Mucosa of descending colon (tissue), 3 donors: ENCODE results near the gene SDC3. TPM values are rescaled to one million over a fixed set of nuclear protein-coding genes. Genes with fewer than 3 reads are reported as not detected.
A peak's percentile ranks its signal among the peaks of the same experiment; 100 is the strongest.

Source experiments
- ATAC-seq: fragments of 200-7000 bp; cut with Tn5 transposase; one replicate; pipeline ENCODE4 v1.9.1; 2020; ENCODE audit warnings: mild to moderate bottlenecking, moderate library complexity
- DNase-seq, 3 donors: peaks; one replicate each; pipeline ENCODE4 v3.0.0-alpha.2; 2020
- H3K36me3 ChIP-seq: fragments of 200-600 bp; one replicate; pipeline ENCODE4 v1.8.0; 2021; ENCODE audit warnings: low read depth, mild to moderate bottlenecking
- H3K4me1 ChIP-seq: fragments of 200-600 bp; one replicate; pipeline ENCODE4 v1.8.0; 2021; ENCODE audit warnings: low read depth, mild to moderate bottlenecking
- H3K4me3 ChIP-seq: fragments of 200-600 bp; one replicate; pipeline ENCODE4 v1.8.0; 2021; ENCODE audit warnings: mild to moderate bottlenecking
- H3K9me3 ChIP-seq: fragments of 200-600 bp; one replicate; pipeline ENCODE4 v1.8.0; 2021; ENCODE audit warnings: mild to moderate bottlenecking
- CTCF ChIP-seq: fragments of 200-600 bp; IDR thresholded peaks from one replicate; pipeline ENCODE4 v1.8.0; 2022; ENCODE audit warnings: antibody characterized with exemption, mild to moderate bottlenecking
- intact Hi-C, 2 donors: fragments of 100-400 bp; cut with DNase I in 1 of 2; cut with micrococcal nuclease in 1 of 2; formaldehyde crosslinking; loops; one replicate each; pipeline versions ENCODE4 v1.11.0 to v1.11.1; 2022; cut with DNase I, micrococcal nuclease
- total RNA-seq, 3 donors: library from RNA; stranded (reverse); fragmentation: NEBNext Ultra II Directional in 2 of 3; extraction: Animal tissue kit (Norgen Biotek cat#: 25700) in 2 of 3; gene quantifications; one replicate each; pipeline versions ENCODE4 v1.2.1 to v1.2.4, GENCODE V29; 2021 to 2023
- donor health status: DM: no; HTN: no; CAD: no; lungs with moderate emphysema.
- donor health status: DM: no; HTN: no; CAD: no.
- donor health status: DM: no; HTN: yes; CAD: no.

The SDC3 gene
- total RNA-seq, 3 donors from 2014 or later = 9.8 to 81.6 (median 17.2) TPM

- no peaks in the 10 kb centered on the region for H3K4me1 ChIP-seq
- no peaks in the 10 kb centered on the region for H3K9me3 ChIP-seq
- DNase-seq = no peak
- no peak for TF ChIP-seq CTCF
- no peak overlapping the region for H3K4me3 ChIP-seq
- no peak for ATAC-seq
- intact Hi-C loops = no loop called here
- no peaks in the 10 kb centered on the region for H3K36me3 ChIP-seq
These were observed 8.8 kb downstream of the SDC3 start for GRCh38 chr1:30899577-30900389.

- Histone ChIP-seq H3K36me3 (no peaks in the 10 kb centered on the region), H3K4me3 (no peak overlapping the region), H3K9me3 (no peaks in the 10 kb centered on the region), H3K4me1 (no peaks in the 10 kb centered on the region)
- DNase-seq (peak in 1 of 3 donors; percentile 19), ATAC-seq (no peak)
- intact Hi-C loops = no loop called here
- TF ChIP-seq CTCF = no peak
These were observed 10.3 kb downstream of the SDC3 start for GRCh38 chr1:30898031-30898815.

GRCh38 chr1:30896905-30897304 is 11.7 kb downstream of the SDC3 start:
- intact Hi-C loops = no loop called here
- H3K9me3 ChIP-seq = no peaks in the 10 kb centered on the region
- TF ChIP-seq CTCF = no peak
- H3K4me3 ChIP-seq = no peak overlapping the region
- DNase-seq (no peak), ATAC-seq (no peak)
- no peaks in the 10 kb centered on the region for H3K4me1 ChIP-seq
- no peaks in the 10 kb centered on the region for H3K36me3 ChIP-seq

- no peak overlapping the region for H3K4me3 ChIP-seq
- ATAC-seq (no peak), DNase-seq (no peak)
- H3K9me3 ChIP-seq = no peaks in the 10 kb centered on the region
- no peaks in the 10 kb centered on the region for H3K36me3 ChIP-seq
- intact Hi-C loops = no loop called here
- TF ChIP-seq CTCF = no peak
- H3K4me1 ChIP-seq = no peaks in the 10 kb centered on the region
These were observed 12.5 kb downstream of the SDC3 start for GRCh38 chr1:30895944-30896660.

- H3K4me1 ChIP-seq = no peaks in the 10 kb centered on the region
- intact Hi-C loops = no loop called here
- H3K4me3 ChIP-seq = no peak overlapping the region
- no peaks in the 10 kb centered on the region for H3K9me3 ChIP-seq
- ATAC-seq (no peak), DNase-seq (no peak)
- TF ChIP-seq CTCF = no peak
- H3K36me3 ChIP-seq = no peaks in the 10 kb centered on the region
These were observed 13.1 kb downstream of the SDC3 start for GRCh38 chr1:30895382-30895943.
